Caco-2 (cell line): ENCODE data around the gene TEX14. TPM values are rescaled to one million over a fixed set of nuclear protein-coding genes. Genes with fewer than 3 reads are reported as not detected.
A peak's percentile ranks its signal among the peaks of the same experiment; 100 is the strongest.
"Not testable (repeated sequence)": the region's sequence is repeated elsewhere in the genome, so short reads cannot be mapped to it uniquely, and the experiment has no call there.

Experiments
- BruUV-seq: library from RNA; stranded (reverse); fragments of 400-500 nt; replicated peaks from 2 replicates; lab custom pipeline; 2021; lab: Mats Ljungman, UMichigan
- CTCF ChIA-PET: fragments of 300-600 bp; sonication (Branson Sonifier 250); formaldehyde crosslinking; loops from one replicate; lab custom pipeline; 2022; ENCODE audit warnings: antibody characterized with exemption; lab: Charles Lee
- POLR2A ChIA-PET: fragments of 300-600 bp; sonication (Branson Sonifier 250); formaldehyde crosslinking; loops from one replicate; lab custom pipeline; 2022; ENCODE audit warnings: antibody characterized with exemption; lab: Charles Lee
- DNase-seq, 2 experiments: peaks; one replicate each; pipeline versions ENCODE4 v3.0.0 to v3.0.0-alpha.2; 2020 to 2022
- H3K27me3 ChIP-seq: replicated peaks from 2 replicates; pipeline ENCODE4 v1.6.0; 2011; ENCODE audit warnings: low read length; ENCODE audit not compliant: control insufficient read depth, insufficient read depth
- H3K36me3 ChIP-seq: 2 replicates; pipeline ENCODE4 v1.5.1; 2011; ENCODE audit warnings: low read length; ENCODE audit not compliant: control insufficient read depth, insufficient read depth
- H3K4me1 ChIP-seq: fragments of 250-450 bp; sonication (Bioruptor Pico); 2 replicates; pipeline ENCODE4 v1.5.1; 2020; ENCODE audit warnings: mild to moderate bottlenecking
- H3K4me3 ChIP-seq: 2 replicates; pipeline ENCODE4 v1.5.1; 2011; ENCODE audit warnings: low read depth, mild to moderate bottlenecking, control low read depth, low read length
- H3K9me3 ChIP-seq: fragments of 250-450 bp; sonication (Bioruptor Pico); 2 replicates; pipeline ENCODE4 v1.5.1; 2020; ENCODE audit warnings: mild to moderate bottlenecking, moderate library complexity
- H3K27ac Mint-ChIP-seq: one replicate; pipeline ENCODE4 v1.8.0; 2022; ENCODE audit warnings: mixed read lengths; ENCODE audit not compliant: unreplicated experiment
- H3K27me3 Mint-ChIP-seq: one replicate; pipeline ENCODE4 v1.8.0; 2022; ENCODE audit warnings: mixed read lengths; ENCODE audit not compliant: insufficient read depth, unreplicated experiment
- H3K36me3 Mint-ChIP-seq: one replicate; pipeline ENCODE4 v1.8.0; 2022; ENCODE audit warnings: mild to moderate bottlenecking, mixed read lengths; ENCODE audit not compliant: insufficient read depth, unreplicated experiment
- H3K4me1 Mint-ChIP-seq: one replicate; pipeline ENCODE4 v1.8.0; 2022; ENCODE audit warnings: low read depth, mixed read lengths; ENCODE audit not compliant: unreplicated experiment
- H3K4me3 Mint-ChIP-seq: one replicate; pipeline ENCODE4 v1.8.0; 2022; ENCODE audit warnings: mild to moderate bottlenecking, moderate library complexity, mixed read lengths; ENCODE audit not compliant: unreplicated experiment
- H3K9me3 Mint-ChIP-seq: one replicate; pipeline ENCODE4 v1.8.0; 2022; ENCODE audit warnings: mixed read lengths; ENCODE audit not compliant: unreplicated experiment
- CTCF ChIP-seq, 2 experiments: fragments of 200-600 bp in 1 of 2; IDR thresholded peaks; 1 replicate in 1 of 2; 2 replicates in 1 of 2; pipeline versions ENCODE4 v1.5.1 to v1.8.0; 2011 to 2022; ENCODE audit warnings: antibody characterized with exemption in 1 of 2, control low read depth in 1 of 2, inconsistent platforms in 1 of 2, low read depth in 1 of 2, low read length in 1 of 2, mild to moderate bottlenecking in 1 of 2, moderate library complexity in 1 of 2; ENCODE audit not compliant: insufficient read depth in 1 of 2, severe bottlenecking in 1 of 2, unreplicated experiment in 1 of 2
- intact Hi-C: fragments of 100-400 bp; cut with micrococcal nuclease; formaldehyde crosslinking; loops from one replicate; pipeline ENCODE4 v1.10.0; 2022; ENCODE audit not compliant: unreplicated experiment
- total RNA-seq: library from RNA; stranded (reverse); gene quantifications from 2 replicates; pipeline ENCODE4 v1.2.3, GENCODE V29; 2022

Gene TEX14
- total RNA-seq, 1 experiment from 2014 or later, result 0.54 TPM

- Histone ChIP-seq H3K36me3 (no peaks in the 10 kb centered on the region), H3K4me3 (peak overlapping the region; percentile 47), H3K4me1 (peaks cover 11% of the 10 kb centered on the region), H3K27me3 (no peaks in the 10 kb centered on the region), H3K9me3 (no peaks in the 10 kb centered on the region)
- Mint-ChIP-seq H3K4me1 (peaks cover 7% of the 10 kb centered on the region), H3K27ac (peak overlapping the region; percentile 86), H3K36me3 (peaks cover 30% of the 10 kb centered on the region), H3K4me3 (peak overlapping the region; percentile 91), H3K9me3 (no peaks in the 10 kb centered on the region), H3K27me3 (no peaks in the 10 kb centered on the region)
- TF ChIP-seq CTCF (IDR thresholded peaks at IDR 0.05; ENCODE audit: insufficient read depth in 1 of 2, low read depth in 1 of 2, low read length in 1 of 2, severe bottlenecking in 1 of 2, unreplicated experiment in 1 of 2), result no peak
- BruUV-seq, result no TSS peak
- no peak for DNase-seq
- ChIA-PET POLR2A (interaction anchor here (0.7 to 1.4 kb wide), 4 partner anchors 61 to 989 kb away, joined by 3 to 19 read pairs (median 4); no protein-coding TSS in a partner anchor), CTCF (interaction anchor here (1.4 kb wide), 1 partner anchor 61 kb away, joined by 3 read pairs; no protein-coding TSS in a partner anchor)
- intact Hi-C loops, result no loop called here
Measured at GRCh38 chr17:58693208-58693607, 1.4 kb upstream of the TEX14 start.

- H3K36me3 Mint-ChIP-seq, result peaks cover 26% of the 10 kb centered on the region
- CTCF ChIA-PET, result interaction anchor here (1.4 kb wide), 1 partner anchor 61 kb away, joined by 3 read pairs; no protein-coding TSS in a partner anchor
- no peaks in the 10 kb centered on the region for H3K36me3 ChIP-seq
- intact Hi-C loops, result loop anchor here (1.0 kb wide), 2 partner anchors 33 to 174 kb away; no protein-coding TSS in a partner anchor
- H3K27ac Mint-ChIP-seq, result peak within 1 kb of the TSS; percentile 86
- no peaks in the 10 kb centered on the region for H3K27me3 ChIP-seq
- peaks cover 18% of the 10 kb centered on the region for H3K4me1 ChIP-seq
- H3K27me3 Mint-ChIP-seq, result no peaks in the 10 kb centered on the region
- POLR2A ChIA-PET, result interaction anchor here (0.6 to 1.4 kb wide), 7 partner anchors 33 to 990 kb away, joined by 3 to 19 read pairs (median 3); partner anchors contain the start of gene SKA2
- peak within 1 kb of the TSS; percentile 91 for H3K4me3 Mint-ChIP-seq
- H3K4me1 Mint-ChIP-seq, result peaks cover 11% of the 10 kb centered on the region
- DNase-seq, result peak; percentile 87 to 90
- no peaks in the 10 kb centered on the region for H3K9me3 Mint-ChIP-seq
- H3K9me3 ChIP-seq, result no peaks in the 10 kb centered on the region
- BruUV-seq, result TSS peak; percentile 82
- peak within 1 kb of the TSS; percentile 47 for H3K4me3 ChIP-seq
- no peak for TF ChIP-seq CTCF (IDR thresholded peaks at IDR 0.05; ENCODE audit: insufficient read depth in 1 of 2, low read depth in 1 of 2, low read length in 1 of 2, severe bottlenecking in 1 of 2, unreplicated experiment in 1 of 2)
Measured at GRCh38 chr17:58692239-58693055, 602 bp upstream of the TEX14 start, which contains the start of gene RAD51C. RAD51C (plus strand) TSS chr17:58692602; CDS start chr17:58692644, 42 bp downstream.

- H3K9me3 Mint-ChIP-seq, result not testable (repeated sequence)
Measured at GRCh38 chr17:58690033-58690432, 1.8 kb downstream of the TEX14 start.

More at GRCh38 chr17:58690033-58690432, 1.8 kb downstream of the TEX14 start:
- H3K27me3 ChIP-seq, BruUV-seq, POLR2A ChIA-PET, H3K27ac Mint-ChIP-seq, H3K4me3 Mint-ChIP-seq, intact Hi-C loops, H3K27me3 Mint-ChIP-seq, H3K4me3 ChIP-seq, CTCF ChIA-PET, H3K36me3 ChIP-seq, DNase-seq, H3K9me3 ChIP-seq: not testable (repeated sequence)
- Mint-ChIP-seq H3K36me3 (peaks cover 19% of the 10 kb centered on the region), H3K4me1 (peaks cover 24% of the 10 kb centered on the region)
- peaks cover 29% of the 10 kb centered on the region for H3K4me1 ChIP-seq
